Measurements from ENCODE around the gene WDFY1. TPM values are rescaled to one million over a fixed set of nuclear protein-coding genes. Genes with fewer than 3 reads are reported as not detected.
A peak's percentile ranks its signal among the peaks of the same experiment; 100 is the strongest.

Gene WDFY1
- total and polyA plus RNA-seq, 2 donors (not counting 1 experiment from before 2014, with no cell fraction given), result 28.8 to 76.0 TPM

DNA sequence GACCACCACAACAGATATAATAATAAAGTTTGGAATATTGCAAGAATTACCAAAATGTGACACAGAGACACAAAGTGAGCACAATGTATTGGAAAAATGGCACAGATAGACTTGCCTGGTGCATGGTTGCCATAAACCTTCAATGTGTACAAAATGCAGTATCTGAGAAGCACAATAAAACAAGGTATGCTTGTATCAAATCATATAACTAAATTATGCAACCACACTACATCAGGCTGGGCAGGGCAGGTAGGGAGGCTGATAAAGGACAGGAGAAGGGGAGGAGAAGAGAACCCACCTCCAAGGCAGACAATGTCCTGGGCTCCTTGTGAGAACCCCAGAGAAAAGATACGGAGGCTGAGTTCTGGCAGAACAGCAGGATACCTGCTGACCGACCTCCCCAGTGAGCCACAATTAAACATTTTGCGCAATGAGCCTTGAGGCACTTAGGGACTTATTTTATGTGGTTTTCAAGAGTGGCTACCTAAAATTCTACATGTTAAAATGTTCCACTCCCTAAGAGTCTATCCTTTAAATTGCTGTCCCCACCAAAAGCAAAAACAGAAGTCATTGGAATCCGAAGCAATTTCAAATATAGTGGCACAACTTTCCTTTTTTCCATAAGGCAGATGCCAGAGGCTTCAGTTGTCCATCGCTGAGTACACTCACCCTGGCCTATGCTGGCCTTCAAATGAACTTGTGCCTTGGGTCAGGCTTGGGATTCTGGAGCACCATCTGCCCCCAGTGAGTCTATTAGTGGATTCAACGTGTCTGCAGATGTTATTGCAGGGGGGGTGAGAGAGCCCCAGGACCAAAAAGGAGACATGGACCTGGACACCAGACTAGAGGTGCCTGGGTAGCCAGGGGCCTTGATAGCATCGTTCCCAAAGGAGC lies 16.8 kb downstream of the WDFY1 start:
- no peak overlapping the region for H3K4me3 ChIP-seq (ENCODE audit: control extremely low read depth in 1 of 5, extremely low read depth in 1 of 5, insufficient read depth in 1 of 5, low read depth in 2 of 5, low read length in 4 of 5)
- Mint-ChIP-seq H3K4me1 (peaks cover 46% of the 10 kb centered on the region), H3K9me3 (ENCODE audit: insufficient read depth) (peaks cover 6% of the 10 kb centered on the region), H3K27me3 (no peaks in the 10 kb centered on the region), H3K27ac (peak overlapping the region; percentile 41), H3K4me3 (no peak overlapping the region)
- H3K9ac ChIP-seq (ENCODE audit: low read length), result no peak overlapping the region
- DNase-seq (no peak), ATAC-seq (ENCODE audit: low read depth) (no peak)
- H3K27ac ChIP-seq (ENCODE audit: low read length in 2 of 2), result no peak overlapping the region
- no peak overlapping the region for H3K4me2 ChIP-seq (replicated peaks; ENCODE audit: low read depth, low read length, poor library complexity, severe bottlenecking)
- no peak overlapping the region for H2AFZ ChIP-seq (ENCODE audit: insufficient read depth, low read depth, low read length, poor library complexity, severe bottlenecking)
- intact Hi-C loops (cut with micrococcal nuclease), result no loop called here
- H3K79me2 ChIP-seq (ENCODE audit: control insufficient read depth, insufficient read depth, low read length), result peaks cover 82% of the 10 kb centered on the region
- no peak for TF ChIP-seq EZH2 (IDR thresholded peaks at IDR 0.05; ENCODE audit: borderline replicate concordance, insufficient read depth, low read depth, low read length, poor library complexity, severe bottlenecking)
- no peak for TF ChIP-seq CTCF (IDR thresholded peaks at IDR 0.05)
- 100% methylated on average over 4 of the region's 7 CpGs for WGBS (ENCODE audit: insufficient coverage)
- CTCF ChIA-PET, result interaction anchor here (1.7 kb wide), 1 partner anchor 11 kb away, joined by 4 read pairs; no protein-coding TSS in a partner anchor
- H3K27me3 ChIP-seq (replicated peaks in 1 of 4; ENCODE audit: control extremely low read depth in 1 of 4, control insufficient read depth in 3 of 4, insufficient read depth in 4 of 4, low read length in 3 of 4), result no peaks in the 10 kb centered on the region
- H3K4me1 ChIP-seq (ENCODE audit: control insufficient read depth in 2 of 2, insufficient read depth in 2 of 2, low read length in 2 of 2), result peaks cover 14 to 15% of the 10 kb centered on the region in 2 donors
- peaks cover 0 to 8% (median 5%) of the 10 kb centered on the region in 3 donors for H3K9me3 ChIP-seq (ENCODE audit: control extremely low read depth in 1 of 3, control insufficient read depth in 2 of 3, insufficient read depth in 1 of 3, low read length in 2 of 3)
- POLR2A ChIA-PET, result no interaction called here
- no peaks in the 10 kb centered on the region for H3K36me3 ChIP-seq (replicated peaks in 1 of 2; ENCODE audit: control extremely low read depth in 1 of 2, control insufficient read depth in 1 of 2, extremely low read depth in 1 of 2, insufficient read depth in 2 of 2, low read length in 1 of 2)
- peaks cover 15% of the 10 kb centered on the region for H4K20me1 ChIP-seq (ENCODE audit: control insufficient read depth, insufficient read depth, low read length, poor library complexity, severe bottlenecking)

- POLR2A ChIA-PET, result no interaction called here
- ATAC-seq (ENCODE audit: low read depth) (no peak), DNase-seq (no peak)
- peaks cover 15% of the 10 kb centered on the region for H4K20me1 ChIP-seq (ENCODE audit: control insufficient read depth, insufficient read depth, low read length, poor library complexity, severe bottlenecking)
- no peak overlapping the region for H3K4me3 ChIP-seq (ENCODE audit: control extremely low read depth in 1 of 5, extremely low read depth in 1 of 5, insufficient read depth in 1 of 5, low read depth in 2 of 5, low read length in 4 of 5)
- H3K27ac Mint-ChIP-seq, result no peak overlapping the region
- no peak overlapping the region for H3K27ac ChIP-seq (ENCODE audit: low read length in 2 of 2)
- intact Hi-C loops (cut with micrococcal nuclease), result no loop called here
- no peaks in the 10 kb centered on the region for H3K27me3 ChIP-seq (replicated peaks in 1 of 4; ENCODE audit: control extremely low read depth in 1 of 4, control insufficient read depth in 3 of 4, insufficient read depth in 4 of 4, low read length in 3 of 4)
- peaks cover 0 to 8% (median 5%) of the 10 kb centered on the region in 3 donors for H3K9me3 ChIP-seq (ENCODE audit: control extremely low read depth in 1 of 3, control insufficient read depth in 2 of 3, insufficient read depth in 1 of 3, low read length in 2 of 3)
- H3K4me1 Mint-ChIP-seq, result peaks cover 39% of the 10 kb centered on the region
- H3K36me3 ChIP-seq (replicated peaks in 1 of 2; ENCODE audit: control extremely low read depth in 1 of 2, control insufficient read depth in 1 of 2, extremely low read depth in 1 of 2, insufficient read depth in 2 of 2, low read length in 1 of 2), result peaks cover 0 to 3% of the 10 kb centered on the region in 2 experiments
- peaks cover 6% of the 10 kb centered on the region for H3K9me3 Mint-ChIP-seq (ENCODE audit: insufficient read depth)
- no peak overlapping the region for H3K9ac ChIP-seq (ENCODE audit: low read length)
- no CpG with 5 or more reads among the region's 3 CpGs for WGBS (ENCODE audit: insufficient coverage)
- no peak overlapping the region for H2AFZ ChIP-seq (ENCODE audit: insufficient read depth, low read depth, low read length, poor library complexity, severe bottlenecking)
- CTCF ChIA-PET, result interaction anchor here (0.7 kb wide), 1 partner anchor 90 kb away, joined by 4 read pairs; no protein-coding TSS in a partner anchor
- H3K4me2 ChIP-seq (replicated peaks; ENCODE audit: low read depth, low read length, poor library complexity, severe bottlenecking), result no peak overlapping the region
- TF ChIP-seq EZH2 (IDR thresholded peaks at IDR 0.05; ENCODE audit: borderline replicate concordance, insufficient read depth, low read depth, low read length, poor library complexity, severe bottlenecking), result no peak
- peaks cover 83% of the 10 kb centered on the region for H3K79me2 ChIP-seq (ENCODE audit: control insufficient read depth, insufficient read depth, low read length)
- no peaks in the 10 kb centered on the region for H3K27me3 Mint-ChIP-seq
- peaks cover 6 to 7% of the 10 kb centered on the region in 2 donors for H3K4me1 ChIP-seq (ENCODE audit: control insufficient read depth in 2 of 2, insufficient read depth in 2 of 2, low read length in 2 of 2)
- no peak overlapping the region for H3K4me3 Mint-ChIP-seq
Measured at GRCh38 chr2:223925106-223925505, 20.0 kb downstream of the WDFY1 start.

All from B cell (primary cell).